Right atrium auricular region (tissue), 2 donors: ENCODE results near the gene CFAP221. TPM values are rescaled to one million over a fixed set of nuclear protein-coding genes. Genes with fewer than 3 reads are reported as not detected.

Experiments
- DNase-seq: peaks from one replicate; pipeline ENCODE4 v3.0.0-alpha.2; 2019; ENCODE audit warnings: low spot score
- H3K27ac ChIP-seq, 2 donors: fragments of 200-600 bp; sonication (generic); 1 replicate in 1 of 2; 2 replicates in 1 of 2; pipeline ENCODE4 v1.5.1; 2016 to 2019
- H3K27me3 ChIP-seq, 2 donors: fragments of 200-600 bp; sonication (generic); one replicate each; pipeline versions ENCODE4 v1.5.1 to v1.6.0; 2017 to 2019
- H3K36me3 ChIP-seq: fragments of 200-600 bp; sonication (generic); one replicate; pipeline ENCODE4 v1.5.1; 2016
- H3K4me1 ChIP-seq, 2 donors: fragments of 200-600 bp; sonication (generic); one replicate each; pipeline versions ENCODE4 v1.5.1 to v1.6.0; 2017 to 2019
- H3K4me3 ChIP-seq, 2 donors: fragments of 200-600 bp; sonication (generic); 1 replicate in 1 of 2; 2 replicates in 1 of 2; pipeline ENCODE4 v1.5.1; 2017 to 2019; ENCODE audit warnings: mild to moderate bottlenecking in 1 of 2, moderate library complexity in 1 of 2
- H3K9me3 ChIP-seq, 2 donors: fragments of 200-600 bp; sonication (generic); one replicate each; pipeline ENCODE4 v1.5.1; 2019
- CTCF ChIP-seq, 2 donors: fragments of 200-600 bp; sonication (generic); IDR thresholded peaks; one replicate each; pipeline ENCODE4 v1.5.1; 2019; ENCODE audit warnings: antibody characterized with exemption in 2 of 2
- total RNA-seq, 2 donors: library from RNA; depleted of rRNA; stranded (reverse); fragments of >200 nt; gene quantifications; one replicate each; pipeline ENCODE4 v1.1.0, GENCODE V29; 2016

Gene CFAP221
- total RNA-seq, 2 donors from 2014 or later = 0.44 to 1.1 TPM

DNA sequence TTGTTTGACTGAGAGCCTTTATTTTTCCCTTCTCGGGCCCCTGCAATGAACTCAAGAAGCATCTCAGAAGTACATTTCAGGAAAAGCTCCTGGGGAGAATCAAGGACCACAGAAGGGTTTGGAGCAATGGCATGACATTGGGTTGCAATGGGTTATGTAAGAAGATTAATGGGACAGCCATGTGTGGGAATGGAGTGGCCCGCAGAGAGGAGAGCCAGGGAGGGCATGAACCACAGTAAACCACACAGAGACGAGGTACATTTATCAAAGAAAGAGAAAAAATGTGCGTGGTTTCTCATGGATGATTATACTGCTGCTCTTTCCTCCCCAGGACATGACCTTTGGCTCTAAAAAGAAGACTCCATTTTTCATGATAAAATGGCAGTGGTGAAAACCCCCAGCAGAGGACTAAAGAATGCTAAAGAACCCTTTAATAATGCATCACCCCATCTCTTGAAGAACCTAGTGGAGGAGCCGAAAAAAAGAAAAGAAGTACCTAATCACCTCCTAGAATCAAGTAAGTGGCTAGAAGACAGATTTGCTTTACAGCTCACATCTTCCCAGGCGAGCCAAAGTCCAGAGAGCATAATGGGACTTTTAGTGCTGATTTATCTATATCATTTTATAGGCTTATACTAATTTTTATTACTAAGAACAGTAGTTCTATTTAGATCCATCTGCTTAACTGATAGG, 1.7 kb downstream of the CFAP221 start:
- H3K4me3 ChIP-seq = no peak overlapping the region
- no peaks in the 10 kb centered on the region for H3K27me3 ChIP-seq
- H3K36me3 ChIP-seq = no peaks in the 10 kb centered on the region
- peaks cover 0 to 11% of the 10 kb centered on the region in 2 donors for H3K4me1 ChIP-seq
- no peak for TF ChIP-seq CTCF (IDR thresholded peaks at IDR 0.05)
- no peak for DNase-seq
- H3K27ac ChIP-seq = no peak overlapping the region
- H3K9me3 ChIP-seq = no peaks in the 10 kb centered on the region

DNA sequence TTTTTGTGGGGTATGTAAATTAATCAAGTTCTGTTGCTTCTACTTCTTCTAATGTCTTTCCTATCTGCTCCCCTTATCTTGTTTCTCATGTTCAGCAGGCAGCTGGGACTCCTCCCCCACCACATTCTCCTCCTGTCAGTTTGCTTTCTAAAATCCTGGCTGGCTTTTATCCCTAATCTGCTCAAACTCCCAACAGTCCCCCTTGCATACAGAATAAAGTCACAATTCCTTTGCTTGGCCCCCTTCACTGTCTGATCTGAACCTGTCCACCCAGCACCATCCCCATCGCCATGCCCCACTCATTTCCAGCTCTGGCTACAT, 2.2 kb downstream of the CFAP221 start:
- no peaks in the 10 kb centered on the region for H3K27me3 ChIP-seq
- peaks cover 0 to 11% of the 10 kb centered on the region in 2 donors for H3K4me1 ChIP-seq
- no peak overlapping the region for H3K27ac ChIP-seq
- no peaks in the 10 kb centered on the region for H3K36me3 ChIP-seq
- no peak overlapping the region for H3K4me3 ChIP-seq
- DNase-seq = no peak
- TF ChIP-seq CTCF (IDR thresholded peaks at IDR 0.05) = no peak
- no peaks in the 10 kb centered on the region for H3K9me3 ChIP-seq

DNA sequence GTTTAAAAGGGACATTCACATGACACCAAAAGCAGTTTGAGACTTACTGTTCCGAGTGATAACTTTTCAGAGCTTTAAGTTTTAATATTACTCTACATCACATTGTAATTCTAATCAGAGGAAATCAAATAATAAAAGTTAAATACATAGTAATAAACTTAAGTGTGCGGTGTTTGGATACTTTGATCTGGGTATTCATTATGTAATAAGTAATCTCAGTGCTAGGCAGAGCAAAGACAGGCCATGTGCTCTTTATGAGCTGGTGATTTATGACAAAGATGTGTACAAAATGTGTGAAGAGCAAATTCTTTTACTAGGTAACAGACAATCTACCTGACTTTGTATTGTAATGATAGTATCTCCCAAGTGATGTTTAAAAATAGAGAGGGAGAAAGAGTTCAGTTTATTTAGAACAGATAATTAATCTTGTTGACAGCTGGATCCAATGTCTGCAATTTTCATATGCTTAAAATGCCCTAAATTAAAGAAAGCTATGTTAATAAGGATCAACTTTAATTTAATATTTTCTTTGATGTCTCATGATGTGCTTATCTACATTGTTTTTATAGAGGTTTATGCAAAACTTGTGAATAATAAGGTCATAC, 4.4 kb downstream of the CFAP221 start:
- Histone ChIP-seq H3K27ac (no peak overlapping the region), H3K27me3 (no peaks in the 10 kb centered on the region), H3K4me3 (no peak overlapping the region), H3K36me3 (no peaks in the 10 kb centered on the region), H3K4me1 (peaks cover 0 to 11% of the 10 kb centered on the region in 2 donors), H3K9me3 (no peaks in the 10 kb centered on the region)
- no peak for TF ChIP-seq CTCF (IDR thresholded peaks at IDR 0.05)
- no peak for DNase-seq

DNA sequence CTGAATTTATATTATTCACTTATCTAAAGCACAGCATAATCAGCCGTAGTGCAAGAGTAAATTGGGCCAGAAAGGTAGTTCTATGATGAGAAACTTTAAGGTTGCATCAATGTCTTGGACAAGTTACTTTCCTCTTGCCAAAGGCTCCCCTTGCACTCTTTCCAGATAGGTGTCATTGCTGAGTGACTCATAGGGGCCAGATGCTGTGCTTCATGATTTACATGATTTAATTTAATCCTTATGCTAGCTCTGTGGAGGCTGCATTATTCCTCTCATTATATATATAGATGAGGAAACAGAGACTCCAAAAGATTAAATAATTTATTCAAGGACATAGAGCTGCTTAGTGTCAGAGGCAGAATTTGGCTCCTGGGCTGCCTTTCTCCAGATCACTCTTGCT, 5.0 kb downstream of the CFAP221 start:
- Histone ChIP-seq H3K36me3 (no peaks in the 10 kb centered on the region), H3K4me3 (no peak overlapping the region), H3K27ac (no peak overlapping the region), H3K27me3 (no peaks in the 10 kb centered on the region), H3K4me1 (peaks cover 0 to 6% of the 10 kb centered on the region in 2 donors), H3K9me3 (no peaks in the 10 kb centered on the region)
- DNase-seq = no peak
- TF ChIP-seq CTCF (IDR thresholded peaks at IDR 0.05) = no peak

DNA sequence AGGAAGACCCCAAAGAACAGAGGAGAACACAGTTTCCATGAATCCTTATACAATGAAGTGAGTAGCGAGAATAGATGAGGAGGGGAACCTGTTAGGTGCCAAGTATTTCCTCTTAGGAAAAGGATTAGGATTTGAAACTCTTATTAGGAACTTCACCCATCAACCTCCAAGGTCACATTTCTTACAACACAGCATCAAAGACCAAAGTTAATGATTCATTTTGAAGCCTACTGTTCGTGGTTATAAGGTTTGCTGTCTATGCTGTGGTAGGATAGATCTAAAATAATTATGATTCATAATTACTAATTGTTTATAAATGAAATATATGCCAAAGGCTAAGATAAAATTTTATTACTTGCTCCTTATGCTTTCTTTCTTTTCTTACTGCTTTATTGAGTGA, 6.1 kb downstream of the CFAP221 start:
- Histone ChIP-seq H3K4me1 (no peaks in the 10 kb centered on the region), H3K27ac (no peak overlapping the region), H3K9me3 (no peaks in the 10 kb centered on the region), H3K36me3 (no peaks in the 10 kb centered on the region), H3K27me3 (no peaks in the 10 kb centered on the region), H3K4me3 (no peak overlapping the region)
- no peak for DNase-seq
- TF ChIP-seq CTCF (IDR thresholded peaks at IDR 0.05) = no peak

DNA sequence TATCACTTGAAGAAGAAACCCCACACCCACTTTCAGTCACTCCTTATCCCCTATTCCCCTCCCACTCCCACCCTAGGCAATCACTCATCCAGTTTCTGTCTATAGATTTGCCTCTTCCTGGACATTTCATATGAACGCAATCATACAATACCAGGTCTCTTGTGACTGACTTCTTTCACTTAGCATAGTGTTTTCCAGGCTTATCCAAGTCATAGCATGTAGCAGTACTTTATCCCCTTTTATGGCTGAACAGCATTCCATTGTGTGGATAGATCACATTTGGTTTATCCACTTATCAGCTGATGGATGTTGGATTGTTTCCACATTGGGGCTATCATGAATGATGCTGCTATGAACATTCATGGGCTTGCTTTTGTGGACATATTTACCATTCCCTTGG, 6.6 kb downstream of the CFAP221 start:
- Histone ChIP-seq H3K9me3 (no peaks in the 10 kb centered on the region), H3K4me1 (no peaks in the 10 kb centered on the region), H3K27me3 (no peaks in the 10 kb centered on the region), H3K36me3 (no peaks in the 10 kb centered on the region), H3K27ac (no peak overlapping the region), H3K4me3 (no peak overlapping the region)
- DNase-seq = no peak
- TF ChIP-seq CTCF (IDR thresholded peaks at IDR 0.05) = no peak
